ENCODE measurements around the gene CAMK2A.

CAMK2A gene

DNA sequence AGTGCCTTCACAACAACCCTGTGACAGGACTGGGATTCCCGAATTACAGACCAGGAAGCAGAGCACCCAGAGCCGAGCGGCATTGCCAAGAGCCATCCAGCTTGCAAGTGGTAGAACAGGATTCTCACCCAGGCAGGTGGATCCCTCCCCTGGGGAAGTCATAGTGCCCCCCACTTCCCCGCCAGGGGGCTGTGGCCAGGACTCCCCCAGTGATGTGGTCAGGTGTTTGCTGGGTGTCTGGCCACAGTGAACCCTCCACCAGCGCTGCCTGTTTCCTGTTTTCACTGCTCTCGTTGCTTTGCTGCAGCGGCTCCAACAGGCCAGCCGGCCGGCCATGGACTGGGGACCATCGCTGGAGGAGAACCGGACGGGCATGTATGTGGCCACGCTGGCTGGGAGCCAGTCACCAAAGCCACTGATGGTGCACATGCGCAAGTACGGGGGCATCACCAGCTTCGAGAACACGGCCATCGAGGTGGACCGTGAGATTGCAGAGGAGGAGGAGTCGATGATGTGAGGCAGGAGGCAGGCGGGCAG is 80.4 kb downstream of the CAMK2A start:
- no peak for DNase-seq (ENCODE audit: low spot score)

GRCh38 chr5:150208187-150209098 is 81.1 kb downstream of the CAMK2A start:
- no peak for DNase-seq (ENCODE audit: low spot score)

DNA sequence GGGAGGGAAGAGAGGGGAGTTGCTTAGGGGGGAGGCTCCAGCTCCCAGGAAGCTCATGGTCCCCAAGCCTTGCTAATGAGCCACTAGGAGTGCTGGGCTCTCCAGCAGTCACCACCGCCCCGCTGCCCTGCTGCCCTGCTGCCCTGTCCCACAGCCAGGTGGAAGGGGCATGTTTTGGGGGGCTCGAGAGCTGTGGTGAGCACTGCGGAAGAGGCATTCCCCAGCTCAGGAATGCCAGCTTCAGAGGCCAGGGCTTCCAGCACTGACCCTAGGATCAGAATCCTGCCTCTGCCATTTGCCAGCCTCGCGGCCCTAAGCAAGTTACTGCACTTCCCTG is 82.8 kb downstream of the CAMK2A start:
- DNase-seq (ENCODE audit: low spot score), result no peak

DNA sequence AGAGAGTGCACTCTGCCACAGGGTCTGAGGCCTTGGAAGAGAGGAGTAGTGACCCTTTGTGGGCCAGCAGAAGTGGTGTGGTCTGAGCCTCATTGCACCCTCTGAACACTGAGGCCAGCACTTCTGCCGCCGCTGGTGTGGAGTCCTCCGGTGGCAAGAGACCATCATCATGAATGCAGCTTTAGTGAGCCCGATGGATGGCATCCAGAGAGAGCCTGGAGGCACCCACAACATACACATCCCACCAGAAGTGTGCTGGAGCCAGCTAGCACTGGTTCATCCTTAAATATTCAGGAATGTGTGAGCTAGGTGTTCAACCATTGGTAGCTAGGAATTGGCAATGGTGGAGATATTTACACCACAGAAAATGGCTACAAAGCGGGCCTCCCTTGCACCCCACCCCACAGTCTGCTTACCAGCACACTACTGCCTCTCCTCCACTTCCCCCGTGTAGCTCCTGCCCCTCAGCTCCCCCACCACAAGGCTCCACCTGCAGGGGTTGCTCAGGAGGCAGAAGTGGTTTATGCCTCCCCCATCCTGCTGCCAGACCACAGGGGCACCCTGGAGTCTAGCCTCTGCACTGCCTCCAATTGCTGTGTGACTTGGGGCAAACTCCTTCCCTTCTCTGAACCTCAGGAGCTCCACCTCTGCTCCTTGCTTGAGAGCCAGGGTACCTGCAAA is 83.3 kb downstream of the CAMK2A start:
- DNase-seq (ENCODE audit: low spot score), result no peak

GRCh38 chr5:150204590-150204960 is 85.0 kb downstream of the CAMK2A start:
- DNase-seq (ENCODE audit: low spot score), result no peak

DNA sequence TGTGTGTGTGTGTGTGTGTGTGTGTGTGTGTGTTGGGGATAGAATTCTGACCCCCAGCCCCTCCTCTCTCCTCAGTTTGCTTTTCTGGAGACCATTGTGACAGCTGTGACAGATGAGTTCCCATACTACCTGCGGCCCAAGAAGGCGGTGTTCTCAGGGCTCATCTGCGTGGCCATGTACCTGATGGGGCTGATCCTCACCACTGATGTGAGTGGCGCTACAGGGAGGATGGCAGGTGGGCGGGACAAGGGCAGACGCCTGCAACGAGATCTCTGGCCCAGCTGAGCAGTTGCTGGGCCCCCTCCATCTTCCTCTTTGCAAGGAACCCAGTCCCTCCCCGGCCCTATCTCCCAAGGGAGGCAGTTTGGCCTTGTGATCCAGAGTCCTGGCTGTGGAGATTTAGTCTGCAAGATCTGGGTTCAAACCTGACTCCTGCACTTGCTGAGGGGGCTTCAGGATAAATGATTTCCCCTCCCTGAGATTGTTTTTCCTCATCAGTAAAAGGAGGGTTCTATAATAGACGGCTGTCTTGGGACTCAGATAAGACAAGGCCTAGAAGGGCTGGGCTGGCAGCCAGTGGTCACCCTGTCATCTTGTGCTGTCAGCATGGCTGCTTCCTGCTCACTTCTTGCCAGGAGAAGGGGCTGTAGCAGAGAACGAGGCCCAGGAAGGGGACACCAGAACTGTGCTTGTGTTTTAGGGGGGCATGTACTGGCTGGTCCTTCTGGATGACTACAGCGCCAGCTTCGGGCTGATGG is 85.6 kb downstream of the CAMK2A start:
- no peak for DNase-seq (ENCODE audit: low spot score)

- no peak for DNase-seq (ENCODE audit: low spot score)
Observed at GRCh38 chr5:150202501-150202900, 87.1 kb downstream of the CAMK2A start.

DNA sequence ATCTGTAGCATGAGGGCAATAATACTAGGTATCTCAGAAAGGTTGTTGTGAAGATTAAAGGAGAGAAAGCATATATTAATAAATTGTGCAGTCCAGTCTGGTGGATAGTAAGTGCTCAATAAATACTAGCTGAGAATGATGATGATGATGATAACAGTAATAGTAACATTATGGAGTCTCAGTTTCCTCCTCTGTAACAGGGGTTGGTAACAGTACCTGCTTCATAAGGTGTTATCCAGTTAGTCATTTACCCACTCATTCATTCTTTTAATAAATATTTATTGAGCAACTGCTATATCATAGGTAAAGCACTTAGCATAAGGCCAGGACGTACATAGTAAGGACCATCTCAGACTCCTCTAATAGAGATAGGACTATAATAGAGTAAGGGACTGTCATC is 92.1 kb downstream of the CAMK2A start:
- no peak for DNase-seq (ENCODE audit: low spot score)

GRCh38 chr5:150196986-150197385 is 92.6 kb downstream of the CAMK2A start:
- DNase-seq (ENCODE audit: low spot score), result no peak

GRCh38 chr5:150196514-150196913 is 93.1 kb downstream of the CAMK2A start:
- no peak for DNase-seq (ENCODE audit: low spot score)

DNA sequence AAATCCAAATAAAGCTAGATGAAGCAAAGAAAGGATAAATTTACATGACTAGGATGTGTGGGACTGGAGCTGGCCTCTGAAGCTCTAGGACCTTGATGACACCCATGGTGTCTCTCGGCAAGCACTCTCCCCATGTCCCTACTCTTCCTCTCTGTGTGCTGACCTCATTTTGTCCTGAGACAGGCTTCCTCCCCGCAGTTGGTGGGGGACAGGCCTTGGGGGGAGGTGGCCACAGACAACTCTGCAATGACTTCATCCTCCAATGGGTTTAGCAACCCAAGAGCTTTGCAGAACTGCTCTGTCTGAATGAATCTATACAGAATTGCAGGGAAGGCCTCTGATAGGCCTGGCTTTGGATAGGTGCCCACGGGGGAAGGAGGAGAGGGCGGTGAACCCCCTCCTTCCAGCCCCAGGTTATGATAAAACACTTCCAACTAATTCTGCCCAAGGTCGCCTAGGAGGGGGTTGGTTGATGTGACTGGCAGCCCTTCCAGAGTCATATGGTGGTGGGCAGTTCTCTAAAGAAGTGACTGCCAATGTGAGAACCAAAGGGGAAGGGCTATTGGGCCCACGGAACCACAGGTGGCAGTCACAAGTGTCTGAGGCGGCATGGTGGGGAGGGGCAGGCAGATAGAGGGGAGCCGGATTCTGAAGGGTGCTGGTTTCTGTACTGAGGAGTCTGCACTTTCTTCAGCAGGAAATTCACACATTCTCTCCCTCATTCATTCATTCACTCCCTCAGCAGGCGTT is 93.7 kb downstream of the CAMK2A start:
- DNase-seq (ENCODE audit: low spot score), result no peak

DNA sequence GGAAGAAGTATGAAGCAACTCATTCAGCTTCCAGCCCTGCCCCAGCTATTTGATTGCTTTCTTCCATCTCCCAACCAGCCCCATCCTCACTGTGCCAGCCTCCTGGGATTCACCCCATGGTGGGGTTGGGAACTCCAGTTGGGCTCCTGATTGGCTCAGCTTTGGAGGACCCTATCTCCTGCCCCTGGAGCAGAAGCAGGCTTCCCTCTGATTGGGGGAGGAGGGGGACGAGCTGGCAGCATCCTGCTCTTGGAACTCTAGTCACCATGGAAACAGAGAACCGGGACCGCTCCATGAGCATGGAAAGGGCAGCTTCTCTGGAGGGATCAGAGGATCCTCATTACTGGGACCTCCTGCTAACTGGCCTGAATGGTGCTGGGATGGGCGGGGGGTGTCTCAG is 97.1 kb downstream of the CAMK2A start:
- DNase-seq (ENCODE audit: low spot score), result no peak

- no peak for DNase-seq (ENCODE audit: low spot score)
Observed at GRCh38 chr5:150190987-150191386, 98.6 kb downstream of the CAMK2A start.

DNA sequence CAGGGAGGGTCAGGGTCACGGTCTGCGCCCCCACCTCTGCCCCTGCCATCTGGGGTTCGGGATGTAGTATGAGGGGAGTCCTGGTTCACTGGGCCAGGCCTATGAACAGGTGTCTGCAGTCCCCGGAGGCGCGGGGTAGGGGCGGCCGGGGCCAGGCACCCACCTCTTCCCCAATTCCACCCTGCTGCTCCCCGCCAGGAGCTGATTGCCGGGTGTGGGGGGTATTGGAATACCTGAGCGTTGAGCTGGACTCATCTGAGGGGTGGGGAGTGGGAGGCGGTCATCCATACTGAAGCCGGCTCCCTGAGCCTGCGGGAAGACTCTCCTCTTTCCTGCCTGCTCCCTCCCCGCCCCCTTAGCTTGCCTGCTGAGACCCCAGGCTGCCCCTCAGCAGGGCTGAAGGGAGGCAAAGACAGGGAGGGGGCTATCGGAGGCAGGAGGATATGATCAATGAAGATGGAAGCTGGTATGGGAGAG is 99.0 kb downstream of the CAMK2A start:
- DNase-seq (ENCODE audit: low spot score), result no peak

GRCh38 chr5:150189728-150190502 is 99.7 kb downstream of the CAMK2A start, which contains the start of gene SLC6A7:
SLC6A7 (plus strand) TSS chr5:150190062; CDS start chr5:150190328, 266 bp downstream.
- DNase-seq (ENCODE audit: low spot score), result no peak

DNA sequence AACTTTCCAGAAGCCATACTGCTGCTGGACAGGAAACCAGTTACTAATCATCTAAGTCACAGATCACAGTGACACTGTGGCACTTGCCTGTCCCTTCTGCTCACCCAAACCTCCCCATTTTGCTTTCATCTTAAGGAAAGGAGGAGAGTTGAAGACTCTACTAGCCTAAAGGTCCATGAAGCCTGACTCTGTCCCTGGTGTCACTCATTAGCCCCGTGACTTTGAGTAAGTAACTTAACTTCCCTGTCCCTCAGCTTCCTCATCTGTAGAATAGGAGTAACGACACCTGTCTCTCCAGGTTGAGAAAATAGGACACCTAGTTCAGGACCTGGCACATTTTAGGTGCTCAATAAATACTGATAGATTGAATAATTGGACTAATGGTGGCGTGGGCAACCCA is 100.2 kb downstream of the CAMK2A start:
- no peak for DNase-seq (ENCODE audit: low spot score)

DNA sequence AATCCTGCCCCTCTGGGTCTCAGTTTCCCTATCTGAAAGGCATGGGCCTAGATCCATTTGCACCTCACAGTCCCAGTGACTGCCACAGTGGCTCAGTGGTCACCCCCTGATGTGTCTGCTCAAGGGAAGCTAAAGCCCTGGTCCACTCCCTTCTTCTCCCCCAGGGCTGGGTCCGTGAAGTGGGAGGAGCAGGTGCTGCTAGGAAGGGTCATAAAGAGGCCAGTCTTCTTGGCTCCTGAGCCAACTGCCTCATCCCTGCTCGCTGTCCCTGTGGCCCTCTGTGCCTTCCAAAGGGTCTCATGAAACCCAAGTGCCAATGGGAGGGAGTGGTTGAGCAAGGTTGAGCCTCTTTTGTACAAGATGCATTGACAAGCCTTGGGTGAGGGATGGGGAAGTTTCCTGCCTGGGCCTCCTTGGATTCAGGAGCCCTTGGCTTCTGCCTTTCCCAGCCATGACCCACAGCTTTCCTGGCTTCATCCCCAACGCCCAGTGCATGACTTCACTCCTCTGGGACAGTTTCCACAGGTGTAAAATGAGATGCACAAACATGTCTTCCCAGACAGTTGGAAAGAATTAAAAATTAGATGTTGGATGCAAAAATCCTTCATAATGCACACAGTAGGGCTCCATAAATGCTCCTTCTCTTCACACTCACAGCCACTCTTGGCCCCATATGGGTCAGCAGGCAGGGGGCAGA is 101.3 kb downstream of the CAMK2A start:
- no peak for DNase-seq (ENCODE audit: low spot score)

DNA sequence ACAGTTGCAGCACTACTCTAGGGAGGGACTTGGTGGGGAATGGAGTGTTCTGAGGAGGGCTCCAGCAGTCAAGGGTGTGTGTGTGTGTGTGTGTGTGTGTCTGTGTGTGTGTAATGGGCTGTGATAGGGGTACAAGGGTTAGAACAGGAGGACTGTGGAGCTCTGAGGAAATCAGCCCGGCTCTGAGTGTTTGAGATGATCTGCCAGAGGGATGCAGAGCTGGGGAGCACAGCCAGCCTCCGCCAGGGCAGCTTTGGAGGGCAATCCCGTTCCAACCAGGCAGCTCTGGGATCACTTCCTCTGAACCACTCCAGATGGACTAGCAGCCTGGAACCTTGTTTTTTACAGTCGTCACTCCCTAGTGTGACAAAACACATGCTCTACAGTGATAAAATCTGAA is 102.7 kb downstream of the CAMK2A start:
- DNase-seq (ENCODE audit: low spot score), result no peak

DNA sequence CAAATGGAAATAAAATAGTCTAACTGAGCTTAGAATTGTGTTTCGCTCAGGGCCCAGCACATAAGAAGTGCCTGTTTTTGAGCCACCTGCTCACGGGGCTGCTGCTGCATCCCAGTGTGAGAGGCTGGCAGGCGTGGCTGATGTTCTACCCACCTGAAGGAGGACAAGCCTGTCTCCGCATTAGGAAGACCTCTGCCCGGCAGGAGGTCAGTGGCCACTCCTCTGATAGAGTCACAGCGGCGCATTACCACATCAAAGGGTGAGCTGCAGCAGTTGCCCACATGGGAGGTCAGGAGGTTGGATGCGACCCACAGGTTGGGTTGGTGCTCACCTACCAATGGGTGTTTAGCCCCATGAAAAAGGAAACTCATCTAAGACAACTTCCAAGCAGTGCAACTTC is 103.4 kb downstream of the CAMK2A start:
- no peak for DNase-seq (ENCODE audit: low spot score)

Measured in HuH-7.5 (cell line).